Umbilical cord (tissue), 2 donors: Measurements from ENCODE around the gene MEGF6. TPM values are rescaled to one million over a fixed set of nuclear protein-coding genes. Genes with fewer than 3 reads are reported as not detected.

ENCODE experiments used
- DNase-seq: peaks from one replicate; pipeline ENCODE4 v3.0.0-alpha.2; 2015; ENCODE audit warnings: low spot score
- total RNA-seq: library from RNA; depleted of rRNA; stranded (reverse); fragments of >200 nt; gene quantifications from one replicate; pipeline ENCODE4 v1.2.3, GENCODE V29; 2014; ENCODE audit warnings: low replicate concordance; ENCODE audit not compliant: insufficient read depth

Gene MEGF6
- total RNA-seq, 1 donor from 2014 or later: 45.3 TPM

- no peak for DNase-seq
Measured at GRCh38 chr1:3571263-3571662, 40.0 kb downstream of the MEGF6 start.

GRCh38 chr1:3570066-3570986, 41.0 kb downstream of the MEGF6 start:
- no peak for DNase-seq

GRCh38 chr1:3569436-3569835, 41.9 kb downstream of the MEGF6 start:
- DNase-seq: no peak

- no peak for DNase-seq
Measured at GRCh38 chr1:3568815-3569435, 42.4 kb downstream of the MEGF6 start.

- DNase-seq: no peak
Measured at GRCh38 chr1:3566951-3567804, 44.1 kb downstream of the MEGF6 start.

- DNase-seq: peak; percentile 55
Measured at GRCh38 chr1:3566003-3566885, 45.1 kb downstream of the MEGF6 start.

- DNase-seq: peak; percentile 42
Measured at GRCh38 chr1:3564921-3565831, 46.1 kb downstream of the MEGF6 start.

- DNase-seq: no peak
Measured at GRCh38 chr1:3563610-3564009, 47.7 kb downstream of the MEGF6 start.

- no peak for DNase-seq
Measured at GRCh38 chr1:3563125-3563524, 48.2 kb downstream of the MEGF6 start.

GRCh38 chr1:3562712-3563111, 48.6 kb downstream of the MEGF6 start:
- DNase-seq: no peak

GRCh38 chr1:3561702-3562101, 49.6 kb downstream of the MEGF6 start:
- DNase-seq: no peak

GRCh38 chr1:3560981-3561380, 50.3 kb downstream of the MEGF6 start:
- no peak for DNase-seq

GRCh38 chr1:3560251-3560871, 50.9 kb downstream of the MEGF6 start:
- DNase-seq: no peak

- no peak for DNase-seq
Measured at GRCh38 chr1:3558036-3558726, 53.1 kb downstream of the MEGF6 start.

- no peak for DNase-seq
Measured at GRCh38 chr1:3557366-3557765, 53.9 kb downstream of the MEGF6 start.

- no peak for DNase-seq
Measured at GRCh38 chr1:3556336-3556735, 55.0 kb downstream of the MEGF6 start.

- no peak for DNase-seq
Measured at GRCh38 chr1:3555131-3555920, 56.0 kb downstream of the MEGF6 start.

GRCh38 chr1:3553940-3554223, 57.4 kb downstream of the MEGF6 start:
- DNase-seq: peak; percentile 66
